ENCODE measurements around the gene MLLT3.

MLLT3 gene

DNA sequence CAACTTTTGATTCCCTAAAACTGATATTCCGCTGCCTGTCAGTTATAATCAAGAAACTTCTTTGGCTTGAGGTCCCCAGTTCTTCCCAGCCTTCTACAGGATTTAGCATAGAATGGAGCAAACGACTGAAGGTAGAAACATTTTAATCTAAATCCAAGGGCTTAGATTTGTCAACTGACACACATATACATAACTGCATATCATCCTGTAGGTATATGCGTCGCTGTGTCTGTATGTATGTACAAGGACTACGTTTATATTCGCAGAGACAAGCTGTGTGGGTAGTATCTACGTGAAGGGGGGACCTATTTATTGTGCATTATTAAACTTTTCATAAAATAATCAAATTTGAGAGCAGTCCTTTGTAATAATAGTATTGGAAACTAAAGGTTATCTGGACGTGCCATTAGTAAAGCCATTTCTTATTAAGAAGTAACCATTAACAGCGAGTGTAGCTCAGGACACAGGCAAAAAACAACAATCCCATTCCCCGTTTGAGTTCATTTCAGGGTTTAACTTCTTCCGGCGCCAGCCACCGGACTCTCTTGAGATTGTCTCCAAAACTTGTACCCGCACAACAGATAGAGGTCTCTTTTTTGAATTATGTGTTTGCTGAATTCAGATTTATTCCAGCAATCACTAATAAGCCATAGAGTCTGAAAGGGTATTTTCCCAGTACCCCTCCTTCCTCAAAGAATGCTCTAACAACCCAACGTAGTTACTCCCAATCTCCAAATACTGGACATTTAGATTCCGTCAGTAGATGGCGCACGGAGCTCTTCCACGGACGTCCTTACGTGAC is 2.1 kb upstream of the MLLT3 start:
- peak; percentile 21 for DNase-seq

DNA sequence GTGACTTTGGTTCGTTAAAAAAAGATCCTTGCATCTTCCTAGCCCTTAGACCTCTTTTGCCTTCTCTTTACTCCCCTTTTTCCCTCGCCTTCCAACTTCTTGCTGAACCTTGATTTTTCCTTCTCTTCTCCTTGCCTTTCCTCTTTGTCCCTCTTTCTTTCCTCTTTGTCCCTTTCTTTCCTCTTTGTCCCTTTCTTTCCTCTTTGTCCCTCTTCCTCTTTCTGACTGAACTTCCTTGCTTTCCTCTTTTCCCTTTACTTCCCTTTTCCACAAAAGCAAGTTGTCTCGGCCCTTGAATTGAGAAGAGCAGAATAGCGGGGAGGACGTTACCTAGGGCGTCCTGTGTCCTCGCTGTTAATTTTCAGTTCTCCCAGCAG is 1.4 kb upstream of the MLLT3 start:
- DNase-seq = no peak

DNA sequence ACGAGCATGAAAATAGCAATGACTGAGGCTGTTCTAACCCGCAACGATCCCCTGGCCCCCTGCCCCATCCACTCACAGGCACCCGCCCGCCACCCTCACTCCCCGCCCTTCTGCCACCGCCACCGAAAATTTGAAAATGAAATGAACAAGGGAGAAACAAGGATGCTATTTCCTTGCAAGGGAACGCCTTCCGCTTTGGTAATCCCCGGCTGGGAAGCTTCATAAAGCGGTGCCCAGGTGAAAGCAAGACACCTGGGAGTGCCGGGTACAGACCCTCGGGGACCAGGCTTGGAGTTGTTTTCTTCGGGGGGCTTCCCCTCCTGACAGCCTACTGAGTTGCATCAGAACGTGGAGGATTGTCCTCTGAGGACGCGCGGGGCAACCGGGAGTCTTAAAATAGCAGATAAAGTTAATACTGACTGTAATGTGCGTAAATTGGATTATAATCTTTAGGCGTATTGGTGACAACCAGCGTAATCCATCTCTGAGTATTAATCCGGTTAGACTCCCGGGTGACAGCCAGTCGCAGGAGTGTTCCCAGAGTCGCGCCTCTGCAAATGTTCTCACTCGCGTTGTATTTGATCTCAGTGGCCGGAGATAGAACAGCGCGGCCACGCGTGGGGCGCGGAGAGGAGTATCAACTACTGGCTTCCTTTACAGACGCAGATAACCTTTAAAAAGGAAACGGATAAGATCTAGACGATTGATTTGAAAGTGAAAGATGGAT is 885 bp upstream of the MLLT3 start:
- peak; percentile 44 for DNase-seq

DNA sequence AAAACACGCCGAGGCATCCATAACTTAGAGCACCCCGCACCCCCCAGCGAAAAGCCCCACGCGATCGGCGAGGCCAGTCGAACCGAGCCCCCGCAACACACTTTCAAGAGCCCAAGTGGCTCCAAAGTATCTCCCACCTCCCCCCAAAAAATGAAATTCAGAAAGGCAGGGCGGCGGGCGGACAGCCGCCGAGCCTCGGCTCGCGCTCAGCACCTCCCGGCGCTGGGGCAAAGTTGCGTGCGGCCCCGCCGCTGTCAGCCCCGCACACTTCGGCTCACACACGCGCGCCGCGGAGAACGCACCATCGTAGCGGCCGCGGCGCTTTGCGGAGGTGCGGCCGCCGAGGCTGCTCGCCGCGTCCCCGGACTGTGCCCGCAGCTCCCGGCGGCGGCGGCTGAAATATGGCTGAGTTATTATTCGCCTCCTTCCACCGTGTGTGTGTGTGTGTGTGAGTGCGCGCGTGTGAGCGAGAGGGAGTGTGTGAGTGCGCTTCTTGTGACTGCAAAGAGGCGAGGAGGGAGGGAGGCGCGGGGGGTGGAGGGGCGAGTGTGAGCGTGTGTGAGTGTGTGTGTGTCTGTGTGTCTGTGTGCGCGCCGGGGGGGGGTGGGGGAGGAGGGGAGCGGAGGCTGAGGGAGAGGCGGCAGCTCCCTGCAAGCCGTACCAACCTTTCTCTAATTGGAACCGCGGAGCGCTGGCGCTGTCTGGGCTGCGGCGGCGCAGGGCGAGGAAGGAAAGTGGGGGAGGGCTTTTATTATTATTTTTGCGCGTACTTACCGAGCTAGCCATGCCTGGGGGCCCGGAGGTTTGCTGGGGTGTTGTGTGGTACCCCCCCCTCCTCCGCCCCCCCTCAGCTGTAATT is 599 bp downstream of the MLLT3 start:
- peak; percentile 64 for DNase-seq

DNA sequence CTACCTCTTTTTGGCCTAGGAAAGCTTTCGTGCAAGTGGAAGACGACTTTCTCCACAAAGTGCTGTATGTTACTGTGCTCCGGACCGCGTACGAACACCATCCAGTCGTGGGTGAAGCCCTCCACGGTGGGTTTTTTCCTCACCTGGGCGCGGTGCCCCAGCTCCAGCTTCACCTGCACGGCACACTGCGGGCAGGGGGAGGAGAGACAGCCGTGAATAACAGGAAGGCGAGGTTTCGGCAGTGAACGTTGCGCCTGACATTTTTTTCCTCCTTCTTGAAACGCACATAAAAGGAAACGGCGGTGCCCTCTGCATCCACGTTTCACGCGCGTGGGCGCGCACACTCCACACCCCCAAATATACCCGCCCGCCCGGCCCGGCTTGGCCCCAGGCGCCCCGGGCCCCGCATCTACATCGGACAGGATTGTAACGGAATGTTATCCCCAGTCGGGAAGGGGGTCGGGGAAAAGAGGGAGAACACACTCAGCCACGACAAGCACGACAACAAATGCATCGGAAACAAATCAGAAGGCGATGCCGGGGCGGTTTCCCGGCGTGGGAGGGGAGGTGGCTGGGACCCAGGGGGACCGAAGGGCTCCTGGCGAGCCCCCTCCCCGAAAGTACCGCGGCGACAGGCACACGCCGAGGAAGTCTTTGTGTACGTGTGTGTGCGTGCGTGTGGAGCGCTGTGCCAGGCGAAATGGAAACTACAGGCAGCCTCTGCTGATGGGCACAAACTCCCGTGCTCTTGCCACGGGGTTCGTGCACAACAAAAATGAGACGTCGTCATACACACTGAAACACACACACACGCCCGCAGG is 1.4 kb downstream of the MLLT3 start:
- peak; percentile 58 for DNase-seq

DNA sequence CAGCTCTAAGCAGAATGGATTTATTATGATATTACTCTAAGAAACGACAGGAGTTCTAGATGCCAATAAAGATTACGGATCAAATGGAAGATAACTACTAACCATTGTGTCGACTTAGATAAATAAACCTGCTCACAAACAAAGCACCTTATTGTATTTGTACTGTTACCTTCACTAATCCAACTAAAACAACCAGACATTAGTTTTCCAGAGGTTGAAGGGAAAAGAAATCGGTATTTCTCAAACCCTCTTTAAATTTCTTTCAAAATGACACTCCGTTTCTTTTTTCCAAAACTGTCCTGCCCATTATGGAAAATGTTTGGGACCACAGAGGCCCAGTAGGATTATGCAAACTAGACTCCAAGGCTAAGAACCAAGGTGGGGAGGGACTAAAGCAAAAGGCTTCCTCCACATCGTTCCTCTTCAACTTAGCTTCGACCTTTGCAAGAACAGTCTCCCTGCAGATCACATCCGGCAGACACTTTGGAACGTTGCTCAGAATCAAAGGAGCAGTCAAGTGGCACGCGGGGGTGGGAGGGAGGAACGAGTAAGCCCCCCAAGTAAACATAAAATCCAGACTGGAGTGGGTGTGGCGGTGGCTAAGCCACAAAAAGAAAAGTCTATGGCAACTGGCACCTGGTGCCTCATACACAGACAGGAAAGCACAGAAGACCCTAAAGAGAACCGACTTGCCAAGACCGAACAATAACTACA is 2.7 kb downstream of the MLLT3 start:
- no peak for DNase-seq

DNA sequence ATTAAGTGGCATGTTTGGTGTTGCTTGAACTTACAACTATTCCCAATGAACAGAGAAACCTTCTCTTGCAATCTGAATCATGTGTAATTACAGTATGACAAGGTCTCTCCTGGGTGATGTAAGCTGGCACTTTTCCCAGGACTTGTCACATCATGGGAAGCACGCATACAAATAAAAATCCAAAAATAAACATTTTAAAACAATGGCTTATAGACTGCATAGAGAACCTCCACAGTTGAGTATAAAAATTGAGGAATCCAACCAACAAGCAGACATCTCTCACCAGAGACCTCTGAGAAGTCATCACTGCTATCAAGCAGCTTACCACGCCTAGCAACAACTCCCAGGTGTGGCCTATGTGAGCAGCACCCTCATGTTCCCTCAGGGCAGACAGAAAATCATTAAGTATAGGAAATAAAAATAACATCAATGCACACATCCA is 3.9 kb downstream of the MLLT3 start:
- DNase-seq = no peak

DNA sequence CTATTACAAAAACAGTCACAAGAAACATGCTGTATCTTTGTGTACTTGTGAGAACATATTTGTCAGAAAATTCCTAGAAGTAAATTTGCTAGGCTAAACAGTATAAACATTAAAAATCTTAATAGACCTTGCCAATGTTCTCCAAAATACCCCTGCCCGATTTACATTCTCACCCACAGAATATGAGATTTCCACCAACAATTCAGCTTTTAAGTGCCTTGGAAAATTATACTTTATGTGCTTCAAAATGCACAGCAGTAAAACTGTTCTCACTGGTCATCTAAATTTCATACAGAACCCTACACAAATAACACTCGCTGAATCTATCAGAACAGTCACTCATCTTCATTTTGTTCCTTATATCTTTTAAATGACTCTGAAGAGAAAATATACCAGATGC is 5.5 kb downstream of the MLLT3 start:
- DNase-seq = no peak

DNA sequence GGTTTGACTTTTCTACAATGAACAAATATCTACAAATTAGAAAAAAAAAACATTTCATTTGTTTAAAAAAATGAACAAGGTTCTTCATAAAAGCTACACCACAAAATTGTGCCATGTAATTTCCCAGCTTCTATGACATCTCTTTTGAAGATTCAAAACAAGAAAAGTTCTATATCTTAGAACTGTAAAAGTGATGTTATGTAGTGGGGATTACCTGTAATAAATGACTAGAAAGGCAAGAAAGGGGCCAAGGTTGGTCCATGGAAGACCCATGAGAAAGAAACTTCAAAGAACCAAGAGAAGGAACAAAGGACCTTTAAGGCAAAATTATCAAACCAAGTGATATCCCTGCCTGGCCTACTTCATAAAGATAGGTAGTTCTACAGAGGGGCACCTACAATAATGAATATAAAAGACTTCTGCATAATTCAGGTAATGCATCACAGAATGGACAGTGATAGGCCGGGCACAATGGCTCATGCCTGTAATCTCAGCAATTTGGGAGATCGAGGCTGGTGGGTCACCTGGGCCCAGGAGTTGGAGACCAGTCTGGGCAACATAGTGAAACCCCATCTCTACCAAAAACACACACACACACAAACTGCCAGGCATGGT is 7.6 kb downstream of the MLLT3 start:
- DNase-seq = no peak

DNA sequence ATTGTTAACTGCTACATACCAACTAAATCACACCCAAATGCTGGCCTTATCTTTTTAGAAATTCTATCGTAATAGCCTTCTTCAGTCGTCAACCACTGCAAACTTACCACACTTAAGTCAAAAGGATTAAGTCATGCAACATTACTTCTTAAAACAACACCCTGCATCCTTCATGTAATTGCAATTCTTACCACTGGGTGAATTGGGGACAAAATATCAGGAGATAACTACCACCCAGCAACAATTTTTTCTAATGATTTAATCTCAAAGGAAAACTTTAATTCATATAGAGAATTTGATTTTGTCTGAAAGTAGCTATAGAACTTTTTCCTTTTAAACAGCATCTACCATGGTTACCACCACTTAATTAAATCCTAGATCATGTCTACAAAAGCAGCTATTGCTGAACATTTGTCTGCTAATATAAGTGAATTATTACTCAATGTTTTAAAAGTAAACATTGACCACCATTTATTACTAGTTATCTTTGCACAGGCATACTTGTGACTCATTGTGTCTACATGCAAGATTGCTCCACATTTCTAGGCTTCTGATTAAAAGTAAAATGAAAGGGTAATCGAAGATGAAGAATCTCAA is 10.5 kb downstream of the MLLT3 start:
- DNase-seq = no peak

DNA sequence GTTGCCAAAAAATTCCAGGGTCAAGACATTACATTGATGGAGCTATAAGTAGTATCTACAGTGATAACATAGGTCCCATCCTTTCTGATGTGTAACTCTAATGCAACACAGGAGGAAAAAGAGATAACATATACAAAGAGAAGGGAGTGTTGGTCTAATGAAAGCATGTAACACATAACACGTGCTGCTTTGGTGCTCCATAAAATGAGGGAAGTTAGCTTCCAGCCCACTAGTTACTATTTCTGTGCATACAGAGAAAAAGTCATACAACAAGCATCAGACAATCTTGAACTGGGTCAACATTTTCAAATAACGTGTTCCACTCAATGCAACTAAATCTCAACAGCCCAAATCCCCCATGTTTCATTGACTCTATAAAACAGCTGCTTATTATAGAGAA is 11.7 kb downstream of the MLLT3 start:
- no peak for DNase-seq

DNA sequence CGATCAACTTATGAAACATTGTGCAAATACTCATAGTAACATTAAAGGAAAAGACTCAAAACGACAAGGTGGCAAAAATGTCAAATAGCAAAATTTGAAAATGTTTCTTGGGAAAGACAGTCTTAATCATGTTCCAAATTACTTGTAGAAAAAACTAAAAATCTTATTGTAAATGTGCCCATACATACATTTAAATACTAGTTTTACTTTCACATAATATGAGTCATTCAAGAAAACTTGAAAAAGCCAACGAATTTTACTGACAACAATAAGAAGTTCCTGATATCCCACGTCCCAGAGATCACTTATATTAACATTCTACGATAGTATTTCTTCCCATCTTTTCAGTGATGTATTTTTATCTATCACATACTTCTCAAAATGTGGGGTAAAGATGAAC is 13.7 kb downstream of the MLLT3 start:
- no peak for DNase-seq

DNA sequence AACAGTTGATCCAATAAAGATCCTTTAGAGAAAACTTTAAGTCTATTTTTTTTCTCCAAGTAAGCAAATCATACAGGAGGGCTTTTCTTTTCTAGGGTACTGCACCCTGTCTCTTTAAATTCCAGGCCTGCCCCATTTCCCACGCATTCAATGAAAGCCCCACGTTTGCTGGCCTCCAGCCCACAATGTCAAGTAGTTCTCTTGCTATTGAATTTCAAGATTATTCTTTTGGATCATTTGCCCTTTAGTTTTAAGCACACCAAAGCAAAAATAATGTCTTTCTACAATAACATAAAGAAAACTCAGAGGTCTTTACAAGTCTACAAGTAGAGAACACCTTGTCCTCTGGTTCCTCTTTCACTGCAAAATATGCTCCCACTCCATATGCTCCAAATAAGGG is 15.6 kb downstream of the MLLT3 start:
- DNase-seq = no peak

DNA sequence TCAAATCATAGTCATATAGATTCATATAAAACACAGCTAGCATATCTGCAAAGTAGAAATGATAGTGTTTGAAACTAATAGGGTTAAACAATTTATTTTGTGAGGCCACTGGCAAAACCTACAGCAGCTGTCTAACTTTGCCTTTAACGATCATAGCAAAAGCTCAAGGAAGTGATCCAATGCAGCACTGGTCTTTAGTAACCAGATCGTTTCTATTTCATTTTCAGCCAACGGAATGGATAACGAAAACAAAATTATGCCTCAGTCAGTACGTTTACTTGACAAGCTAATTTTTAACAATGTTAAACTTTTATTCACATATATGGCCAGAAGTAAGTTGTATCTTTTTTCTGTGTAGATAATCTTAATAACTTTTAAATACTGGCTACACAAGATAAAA is 17.7 kb downstream of the MLLT3 start:
- DNase-seq = no peak

DNA sequence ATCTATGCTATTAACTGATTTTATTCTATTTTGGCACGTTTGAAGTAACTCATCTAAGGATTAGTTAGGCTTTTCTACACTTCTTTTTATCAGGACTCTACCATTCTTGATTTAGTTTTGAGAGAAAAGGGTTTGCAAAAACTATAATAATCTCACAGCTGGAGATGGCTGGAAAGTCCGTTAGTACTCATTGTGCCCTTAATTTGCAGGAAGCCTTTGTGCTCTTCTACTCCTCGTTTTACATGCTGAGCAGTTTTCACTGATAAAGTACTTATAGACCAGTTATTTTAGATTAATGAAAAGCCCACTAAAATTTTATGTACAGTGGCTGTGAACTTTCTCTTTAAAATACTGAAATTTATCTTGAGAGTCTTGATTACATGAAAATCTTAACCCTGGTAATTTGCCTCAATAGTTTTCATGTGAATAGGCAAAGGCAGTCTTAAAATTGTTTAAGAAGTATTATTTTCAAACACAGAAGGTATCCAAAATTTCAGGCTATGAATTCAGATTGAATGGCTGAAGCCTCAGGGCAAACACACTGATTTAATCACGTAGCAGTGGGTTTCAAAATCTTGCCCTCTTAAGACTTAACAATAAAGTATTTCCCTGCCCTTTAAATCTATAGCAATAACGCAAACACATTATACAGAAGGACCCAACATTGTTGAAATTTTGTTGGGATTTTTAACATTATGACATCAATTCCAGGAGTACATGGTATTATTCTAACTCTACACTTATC is 18.6 kb downstream of the MLLT3 start:
- no peak for DNase-seq

DNA sequence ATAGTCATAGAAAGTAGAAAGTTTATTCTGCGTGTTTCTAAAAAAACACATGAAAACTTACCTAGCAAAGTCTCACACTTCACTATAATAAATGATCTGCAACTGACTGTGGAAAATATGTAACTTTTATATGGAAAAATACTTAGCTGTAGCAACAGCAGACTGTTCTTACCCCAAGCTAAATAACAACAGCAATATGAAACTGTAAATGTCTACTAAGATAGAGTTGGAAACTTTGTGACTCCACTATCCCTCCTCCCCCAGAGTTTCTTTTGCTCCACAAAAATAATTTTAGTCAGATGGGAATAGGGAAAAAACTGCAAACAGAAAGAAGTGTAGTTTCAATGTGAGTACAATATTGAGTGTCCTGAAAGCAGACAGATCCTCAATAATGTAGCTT is 21.0 kb downstream of the MLLT3 start:
- no peak for DNase-seq

DNA sequence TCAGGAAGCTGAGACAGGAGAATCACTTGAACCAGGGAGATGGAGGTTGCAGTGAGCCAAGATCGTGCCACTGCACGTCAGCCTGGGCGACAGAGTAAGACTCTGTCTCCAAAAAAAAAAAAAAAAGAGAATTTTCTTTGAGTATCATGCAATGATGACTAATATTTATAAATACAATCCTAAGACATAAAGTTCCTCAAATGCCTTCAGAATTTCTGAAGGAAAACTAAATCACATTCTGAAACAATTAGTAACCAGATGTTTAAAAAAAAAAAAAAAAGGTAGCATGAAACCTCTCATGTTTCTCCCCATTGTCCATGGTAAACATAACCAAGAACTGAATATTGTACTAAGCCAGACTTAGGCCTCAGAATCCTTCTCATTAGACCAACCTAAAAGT is 23.1 kb downstream of the MLLT3 start:
- DNase-seq = no peak

DNA sequence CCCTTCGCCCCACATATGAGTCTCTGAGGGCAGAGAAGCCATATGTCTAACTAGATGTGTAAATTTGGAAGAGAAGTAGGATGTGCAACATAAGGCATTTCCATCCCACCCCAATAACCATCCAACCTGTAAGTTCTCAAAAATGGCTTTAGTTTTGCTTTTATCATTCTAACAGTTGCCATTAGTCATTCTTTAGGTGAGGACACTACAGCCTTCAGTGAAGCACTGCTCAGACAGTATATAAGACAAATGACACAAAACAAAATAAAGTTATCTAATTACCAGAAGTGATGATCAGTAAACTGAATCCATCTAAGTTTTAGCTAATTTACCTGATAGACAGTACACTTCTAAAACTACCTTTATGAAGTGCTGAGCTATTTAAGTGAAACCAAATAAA is 23.9 kb downstream of the MLLT3 start:
- no peak for DNase-seq

DNA sequence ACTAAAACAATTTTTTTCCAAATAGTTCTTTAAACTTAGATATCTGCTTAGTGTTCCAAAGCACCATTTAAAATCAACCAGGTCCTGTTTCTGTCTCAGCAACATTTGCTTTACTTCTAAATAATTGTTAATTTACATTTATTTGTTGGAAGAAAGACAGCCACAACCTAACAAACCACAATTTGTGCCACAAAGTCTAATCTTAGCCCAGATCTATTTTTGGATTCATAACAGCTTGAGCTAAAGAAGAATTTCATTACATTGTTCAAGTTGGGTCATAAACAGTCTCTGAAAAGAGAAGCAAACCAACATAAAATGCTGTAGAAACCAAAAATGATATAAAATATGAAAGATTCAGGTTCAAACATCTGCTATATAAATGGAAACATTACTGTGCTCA is 24.4 kb downstream of the MLLT3 start:
- no peak for DNase-seq

DNA sequence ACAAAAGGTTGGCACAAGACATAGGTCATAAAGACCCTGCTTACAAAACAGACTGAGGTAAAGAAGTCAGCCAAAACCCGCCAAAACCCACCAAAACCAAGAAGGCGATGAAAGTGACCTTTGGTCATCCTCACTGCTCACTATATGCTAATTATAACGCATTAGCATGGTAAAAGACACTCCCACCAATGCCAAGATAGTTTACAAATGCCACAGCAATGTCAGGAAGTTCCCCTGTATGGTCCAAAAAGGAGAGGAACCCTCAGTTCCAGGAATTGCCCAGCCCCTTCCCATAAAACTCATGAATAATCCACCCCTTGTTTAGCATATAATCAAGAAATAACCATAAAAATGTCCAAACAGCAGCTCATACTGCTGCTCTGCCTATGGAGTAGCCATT is 27.7 kb downstream of the MLLT3 start:
- DNase-seq = no peak
